ENCODE data around the gene DDX39A.

The DDX39A gene

DNA sequence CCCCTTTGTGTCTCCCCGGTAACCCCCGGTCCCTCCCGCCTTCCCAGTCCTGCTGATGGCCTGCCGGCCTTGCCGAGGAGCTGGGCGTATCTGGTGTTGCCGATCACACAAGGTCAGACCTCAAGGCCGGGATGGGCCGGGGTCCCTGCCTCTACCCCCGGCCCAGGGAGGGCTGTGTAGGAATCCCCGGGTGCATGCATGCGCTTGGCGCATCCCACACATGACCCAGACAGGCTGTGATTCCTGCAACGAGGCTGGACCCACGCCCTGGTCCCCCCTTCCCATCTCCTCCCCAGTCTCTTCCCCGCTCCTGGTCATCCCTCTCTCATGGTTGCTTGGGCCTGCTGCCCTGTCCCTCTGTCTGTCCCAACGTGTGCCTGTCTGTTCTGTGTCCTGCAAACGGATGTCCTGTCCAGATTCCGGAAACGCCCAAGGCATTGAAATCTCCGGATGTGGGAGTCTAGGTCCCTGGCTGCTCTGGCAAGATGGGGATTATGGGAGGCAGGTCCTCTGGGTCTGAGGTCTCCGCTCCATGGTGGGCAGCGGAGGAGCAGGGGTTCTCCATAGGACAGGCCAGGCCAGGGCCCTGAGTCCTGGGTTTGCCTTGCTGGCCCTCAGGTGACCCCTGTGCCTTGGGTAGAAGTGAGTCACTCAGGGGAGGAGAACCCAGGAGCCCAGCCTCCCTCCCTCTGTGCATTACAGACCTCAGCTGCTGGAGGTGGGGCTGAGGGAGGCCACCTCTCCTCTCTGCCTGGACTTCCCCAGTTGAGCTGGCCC, 15.6 kb upstream of the DDX39A start:
- no peaks in the 10 kb centered on the region for H3K9me3 ChIP-seq (ENCODE audit: control insufficient read depth, low read length)
- H3K27me3 ChIP-seq (ENCODE audit: control insufficient read depth, insufficient read depth, low read length, poor library complexity, severe bottlenecking) = peaks cover 18% of the 10 kb centered on the region
- WGBS, 2 experiments = 86 to 87% methylated on average over 23 of the region's 23 CpGs
- no peaks in the 10 kb centered on the region for H3K36me3 ChIP-seq (ENCODE audit: control insufficient read depth, insufficient read depth, low read length)
- H3K4me3 ChIP-seq (ENCODE audit: insufficient read depth, low read depth, low read length) = peak overlapping the region; percentile 48
- peaks cover 11% of the 10 kb centered on the region for H3K4me1 ChIP-seq (ENCODE audit: control insufficient read depth, insufficient read depth, low read length)
- no peak overlapping the region for H3K27ac ChIP-seq (ENCODE audit: insufficient read depth, low read depth, low read length, poor library complexity, severe bottlenecking)

DNA sequence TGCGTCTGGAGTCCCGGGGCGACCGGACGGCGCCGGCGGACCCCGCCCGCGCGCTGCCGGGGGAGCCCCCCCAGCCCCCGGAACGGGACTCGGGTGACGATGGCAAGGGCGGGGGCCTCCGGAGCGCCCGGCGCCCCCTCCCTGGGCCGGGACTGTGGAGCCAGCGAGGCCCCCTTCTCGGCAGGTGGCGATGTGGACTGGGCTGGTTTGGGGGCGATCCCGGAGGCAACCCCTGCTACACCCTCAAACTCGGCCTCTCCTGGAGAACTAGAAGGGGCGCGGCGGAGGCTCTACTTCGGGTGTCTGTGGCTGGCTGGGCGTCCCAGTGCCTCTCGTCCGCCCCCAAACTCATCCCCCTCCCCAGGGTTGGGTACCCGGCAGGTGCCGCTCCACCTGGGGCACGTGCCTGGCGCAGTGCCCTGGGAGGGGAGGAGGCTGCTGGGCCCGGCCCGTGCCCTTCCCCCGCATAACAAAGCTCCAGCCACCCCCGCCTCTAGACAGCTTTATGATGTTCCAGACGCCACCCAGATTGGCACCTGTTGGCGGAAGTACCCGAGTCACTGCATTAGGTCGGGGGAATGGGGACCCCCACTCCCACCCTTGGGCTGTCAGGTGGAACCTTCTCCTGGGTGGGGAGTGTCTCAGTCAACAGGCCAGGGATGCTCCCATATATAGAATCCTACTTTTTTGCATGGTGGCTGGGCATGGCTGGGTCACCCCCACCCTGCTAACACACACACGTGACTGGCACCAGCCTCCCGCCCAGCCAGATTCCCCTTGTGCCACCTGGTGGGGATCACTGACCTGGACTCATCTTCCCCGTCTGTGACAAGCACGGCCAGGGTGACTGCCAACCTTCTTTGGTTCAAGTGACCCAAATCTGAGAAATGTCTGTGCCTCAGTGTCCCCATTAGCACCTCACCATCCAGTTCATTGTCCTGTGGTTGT, 14.7 kb upstream of the DDX39A start:
- H3K36me3 ChIP-seq (ENCODE audit: control insufficient read depth, insufficient read depth, low read length) = no peaks in the 10 kb centered on the region
- WGBS, 2 experiments = 14% methylated on average over 52 of the region's 52 CpGs
- peaks cover 18% of the 10 kb centered on the region for H3K27me3 ChIP-seq (ENCODE audit: control insufficient read depth, insufficient read depth, low read length, poor library complexity, severe bottlenecking)
- peaks cover 11% of the 10 kb centered on the region for H3K4me1 ChIP-seq (ENCODE audit: control insufficient read depth, insufficient read depth, low read length)
- no peaks in the 10 kb centered on the region for H3K9me3 ChIP-seq (ENCODE audit: control insufficient read depth, low read length)
- peak overlapping the region; percentile 48 for H3K4me3 ChIP-seq (ENCODE audit: insufficient read depth, low read depth, low read length)
- H3K27ac ChIP-seq (ENCODE audit: insufficient read depth, low read depth, low read length, poor library complexity, severe bottlenecking) = no peak overlapping the region

DNA sequence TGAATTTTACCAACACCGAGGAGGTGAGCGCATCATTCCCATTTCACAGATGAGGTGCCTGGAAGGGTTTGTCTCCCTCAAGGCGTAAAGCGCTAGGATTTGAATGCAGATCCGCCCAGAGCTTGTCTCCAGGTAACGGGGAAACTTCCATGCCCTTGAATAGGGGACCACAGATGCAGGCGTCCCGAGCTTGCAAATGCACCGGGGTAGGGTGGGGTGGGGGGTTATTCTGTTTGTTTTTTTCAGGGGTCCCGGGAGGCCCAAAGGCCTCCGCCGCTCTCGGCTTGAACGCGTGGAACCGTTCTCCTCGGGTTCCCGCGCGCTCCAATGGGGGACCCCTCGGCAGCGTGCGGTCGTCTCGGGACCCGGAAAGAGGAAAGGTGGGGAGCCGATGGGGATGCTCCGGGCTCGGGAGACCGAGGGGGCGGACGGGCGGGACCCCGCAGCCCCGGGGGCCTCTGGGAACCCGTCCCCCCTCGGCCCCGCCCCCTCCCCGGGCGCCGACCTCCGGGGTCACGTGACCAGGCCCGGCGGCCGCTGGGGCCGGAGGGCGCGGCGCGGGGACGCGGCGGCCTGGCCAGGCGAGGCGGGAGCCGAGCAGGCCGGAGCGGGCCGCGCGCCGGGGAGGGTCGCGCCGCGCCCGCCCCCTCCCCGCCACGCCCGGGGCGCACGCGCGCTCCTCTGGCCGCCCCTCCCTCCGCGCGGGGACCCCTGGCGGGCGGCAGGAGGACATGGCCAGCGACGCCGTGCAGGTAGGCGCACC, 13.8 kb upstream of the DDX39A start, which contains the start of gene PKN1:
TSS of gene PKN1 (plus strand) at position 516 of the 763 bp plus-strand sequence. CDS start at position 732, 216 bp downstream.
- H3K4me3 ChIP-seq (ENCODE audit: insufficient read depth, low read depth, low read length) = peak within 1 kb of the TSS; percentile 58
- H3K27me3 ChIP-seq (ENCODE audit: control insufficient read depth, insufficient read depth, low read length, poor library complexity, severe bottlenecking) = peaks cover 18% of the 10 kb centered on the region
- H3K9me3 ChIP-seq (ENCODE audit: control insufficient read depth, low read length) = no peaks in the 10 kb centered on the region
- H3K4me1 ChIP-seq (ENCODE audit: control insufficient read depth, insufficient read depth, low read length) = peaks cover 11% of the 10 kb centered on the region
- H3K27ac ChIP-seq (ENCODE audit: insufficient read depth, low read depth, low read length, poor library complexity, severe bottlenecking) = no peak within 1 kb of the TSS
- no peaks in the 10 kb centered on the region for H3K36me3 ChIP-seq (ENCODE audit: control insufficient read depth, insufficient read depth, low read length)
- WGBS, 2 experiments = 2% methylated on average over 85 of the region's 85 CpGs

DNA sequence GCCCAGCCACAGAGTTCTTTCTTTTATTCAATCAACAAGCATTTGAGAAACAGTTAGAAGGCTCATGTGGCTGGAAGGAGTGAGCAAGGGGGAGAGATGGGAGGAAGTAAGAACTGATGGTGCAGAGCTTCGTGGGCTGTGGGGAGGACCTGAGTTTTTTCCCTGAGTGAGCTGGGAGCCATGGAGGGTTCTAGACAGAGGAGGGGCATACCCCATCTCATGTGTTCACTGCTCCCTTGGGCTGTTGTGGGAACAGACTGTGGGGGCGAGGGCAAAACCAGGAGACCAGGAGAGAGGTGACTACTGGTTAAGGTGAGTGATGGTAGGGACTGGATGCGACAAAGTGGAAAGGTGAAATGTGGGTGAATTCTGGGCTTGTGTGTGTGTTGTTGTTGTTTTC, 11.6 kb upstream of the DDX39A start:
- Histone ChIP-seq H3K4me3 (ENCODE audit: insufficient read depth, low read depth, low read length) (no peak overlapping the region), H3K9me3 (ENCODE audit: control insufficient read depth, low read length) (no peaks in the 10 kb centered on the region), H3K27ac (ENCODE audit: insufficient read depth, low read depth, low read length, poor library complexity, severe bottlenecking) (no peak overlapping the region), H3K36me3 (ENCODE audit: control insufficient read depth, insufficient read depth, low read length) (no peaks in the 10 kb centered on the region), H3K27me3 (ENCODE audit: control insufficient read depth, insufficient read depth, low read length, poor library complexity, severe bottlenecking) (peaks cover 18% of the 10 kb centered on the region), H3K4me1 (ENCODE audit: control insufficient read depth, insufficient read depth, low read length) (peaks cover 11% of the 10 kb centered on the region)
- 88% methylated on average over 3 of the region's 3 CpGs for WGBS, 2 experiments

DNA sequence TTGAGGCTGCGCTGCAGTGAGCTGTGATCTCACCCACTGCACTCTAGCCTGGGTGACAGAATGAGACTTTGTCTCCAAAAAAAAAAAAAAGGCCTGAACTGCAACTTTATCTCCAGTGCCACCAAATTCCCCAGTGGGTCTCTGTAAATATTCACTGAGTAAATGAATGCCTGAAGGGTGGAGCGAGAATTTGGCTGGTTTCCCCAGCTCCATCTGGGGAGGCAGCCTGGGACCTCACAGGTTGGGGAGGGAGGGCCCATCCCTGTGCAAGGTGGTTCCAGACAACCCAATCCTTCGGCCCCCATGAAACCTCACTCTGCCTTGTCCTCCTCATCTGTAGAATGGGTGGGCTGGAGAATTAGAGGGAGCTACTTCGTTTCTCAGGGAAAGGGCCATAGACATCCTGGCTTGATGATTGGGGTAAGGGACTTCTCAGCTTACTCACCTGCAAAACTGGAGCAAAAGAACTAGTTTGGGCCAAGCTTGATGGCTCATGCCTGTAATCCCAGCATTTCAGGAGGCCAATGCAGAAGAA, 9.8 kb upstream of the DDX39A start:
- whole genome bisulfite sequencing, 2 experiments = 86 to 87% methylated on average over 4 of the region's 4 CpGs
- Histone ChIP-seq H3K27ac (ENCODE audit: insufficient read depth, low read depth, low read length, poor library complexity, severe bottlenecking) (no peak overlapping the region), H3K36me3 (ENCODE audit: control insufficient read depth, insufficient read depth, low read length) (no peaks in the 10 kb centered on the region), H3K4me3 (ENCODE audit: insufficient read depth, low read depth, low read length) (no peak overlapping the region), H3K4me1 (ENCODE audit: control insufficient read depth, insufficient read depth, low read length) (peaks cover 3% of the 10 kb centered on the region), H3K27me3 (ENCODE audit: control insufficient read depth, insufficient read depth, low read length, poor library complexity, severe bottlenecking) (peaks cover 18% of the 10 kb centered on the region), H3K9me3 (ENCODE audit: control insufficient read depth, low read length) (no peaks in the 10 kb centered on the region)

DNA sequence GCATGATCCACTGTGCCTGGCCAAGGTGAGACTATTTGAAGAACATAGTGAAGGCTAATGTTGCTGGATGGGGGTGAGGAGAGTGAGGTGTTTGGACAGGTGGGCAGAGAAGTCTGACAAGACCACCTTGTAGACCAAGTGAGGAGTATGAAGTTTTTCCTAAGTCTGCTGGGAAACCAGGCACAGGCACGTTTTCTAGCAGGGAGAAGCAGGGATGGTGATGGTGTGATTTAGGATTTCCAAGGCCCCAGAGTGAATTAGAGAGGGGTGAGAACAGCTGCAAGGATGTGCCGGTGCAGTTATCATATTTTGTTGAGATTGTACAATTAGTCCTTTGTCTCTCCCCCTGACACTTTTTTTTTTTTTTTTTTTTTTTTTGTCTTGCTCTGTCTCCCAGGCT, 8.3 kb upstream of the DDX39A start:
- H3K27me3 ChIP-seq (ENCODE audit: control insufficient read depth, insufficient read depth, low read length, poor library complexity, severe bottlenecking) = peaks cover 18% of the 10 kb centered on the region
- no peak overlapping the region for H3K27ac ChIP-seq (ENCODE audit: insufficient read depth, low read depth, low read length, poor library complexity, severe bottlenecking)
- H3K4me3 ChIP-seq (ENCODE audit: insufficient read depth, low read depth, low read length) = no peak overlapping the region
- WGBS, 2 experiments = 86% methylated on average over 2 of the region's 2 CpGs
- H3K9me3 ChIP-seq (ENCODE audit: control insufficient read depth, low read length) = no peaks in the 10 kb centered on the region
- no peaks in the 10 kb centered on the region for H3K4me1 ChIP-seq (ENCODE audit: control insufficient read depth, insufficient read depth, low read length)
- no peaks in the 10 kb centered on the region for H3K36me3 ChIP-seq (ENCODE audit: control insufficient read depth, insufficient read depth, low read length)

DNA sequence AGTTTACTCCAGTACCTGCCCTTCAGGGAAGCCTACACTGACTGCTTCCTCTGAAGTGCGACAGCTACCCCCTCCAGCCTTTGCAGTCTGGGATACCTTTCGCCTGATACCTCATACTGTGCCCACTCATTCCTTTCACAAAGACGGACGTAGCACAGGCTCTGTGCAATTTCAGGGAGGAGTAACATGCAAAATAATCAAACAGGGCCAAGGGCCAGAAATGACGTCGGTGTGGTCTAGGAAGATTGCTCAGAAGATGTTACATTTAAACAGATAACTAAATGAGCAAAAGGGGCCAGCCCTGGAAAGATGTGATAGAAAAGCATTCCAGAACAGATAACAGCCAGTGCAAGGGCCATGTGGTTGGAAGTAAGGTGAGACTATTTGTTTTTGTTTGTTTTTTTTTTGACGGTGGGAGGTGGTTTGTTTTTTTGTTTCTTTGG, 6.6 kb upstream of the DDX39A start:
- 81 to 85% methylated on average over 7 of the region's 7 CpGs for WGBS, 2 experiments
- Histone ChIP-seq H3K36me3 (ENCODE audit: control insufficient read depth, insufficient read depth, low read length) (no peaks in the 10 kb centered on the region), H3K9me3 (ENCODE audit: control insufficient read depth, low read length) (no peaks in the 10 kb centered on the region), H3K4me1 (ENCODE audit: control insufficient read depth, insufficient read depth, low read length) (no peaks in the 10 kb centered on the region), H3K4me3 (ENCODE audit: insufficient read depth, low read depth, low read length) (no peak overlapping the region), H3K27me3 (ENCODE audit: control insufficient read depth, insufficient read depth, low read length, poor library complexity, severe bottlenecking) (peaks cover 4% of the 10 kb centered on the region), H3K27ac (ENCODE audit: insufficient read depth, low read depth, low read length, poor library complexity, severe bottlenecking) (no peak overlapping the region)

DNA sequence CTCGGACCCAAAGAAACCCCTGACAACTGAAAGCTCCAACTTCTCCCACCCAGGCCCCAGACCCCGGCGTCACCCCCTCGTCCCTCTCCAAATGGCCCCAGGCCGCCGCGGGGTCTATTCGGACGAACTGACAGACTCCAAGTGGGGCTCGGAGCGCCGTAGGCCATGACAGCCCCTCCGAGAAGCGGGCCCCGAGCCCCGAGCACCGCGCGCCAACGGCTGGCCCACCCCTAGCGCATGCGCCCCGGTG, 360 bp downstream of the DDX39A start:
- Histone ChIP-seq H3K36me3 (ENCODE audit: control insufficient read depth, insufficient read depth, low read length) (no peaks in the 10 kb centered on the region), H3K9me3 (ENCODE audit: control insufficient read depth, low read length) (no peaks in the 10 kb centered on the region), H3K4me3 (ENCODE audit: insufficient read depth, low read depth, low read length) (peak overlapping the region; percentile 88), H3K27me3 (ENCODE audit: control insufficient read depth, insufficient read depth, low read length, poor library complexity, severe bottlenecking) (no peaks in the 10 kb centered on the region), H3K4me1 (ENCODE audit: control insufficient read depth, insufficient read depth, low read length) (peaks cover 17% of the 10 kb centered on the region), H3K27ac (ENCODE audit: insufficient read depth, low read depth, low read length, poor library complexity, severe bottlenecking) (no peak overlapping the region)
- 0% methylated on average over 23 of the region's 23 CpGs for WGBS, 2 experiments

DNA sequence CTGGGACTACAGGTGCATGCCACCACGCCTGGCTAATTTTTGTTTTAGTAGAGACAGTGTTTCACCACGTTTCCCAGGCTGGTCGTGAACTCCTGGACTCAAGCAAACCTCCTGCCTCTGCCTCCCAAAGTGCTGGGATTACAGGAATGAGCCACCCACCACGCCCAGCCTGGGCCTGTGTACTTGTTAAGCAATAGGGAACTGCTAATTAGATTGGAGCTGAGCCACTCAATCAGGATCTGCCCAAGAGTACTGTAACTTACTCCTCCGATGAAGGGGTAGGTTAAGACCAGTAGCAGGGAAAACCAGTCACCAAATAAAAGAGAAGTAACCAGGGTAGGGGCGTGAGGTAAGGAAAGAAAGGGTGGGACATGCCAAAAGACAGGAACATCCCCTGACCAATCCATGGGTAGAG, 2.3 kb downstream of the DDX39A start:
- Histone ChIP-seq H3K4me1 (ENCODE audit: control insufficient read depth, insufficient read depth, low read length) (peaks cover 22% of the 10 kb centered on the region), H3K36me3 (ENCODE audit: control insufficient read depth, insufficient read depth, low read length) (peaks cover 12% of the 10 kb centered on the region), H3K27ac (ENCODE audit: insufficient read depth, low read depth, low read length, poor library complexity, severe bottlenecking) (no peak overlapping the region), H3K9me3 (ENCODE audit: control insufficient read depth, low read length) (no peaks in the 10 kb centered on the region), H3K27me3 (ENCODE audit: control insufficient read depth, insufficient read depth, low read length, poor library complexity, severe bottlenecking) (no peaks in the 10 kb centered on the region), H3K4me3 (ENCODE audit: insufficient read depth, low read depth, low read length) (no peak overlapping the region)
- 88 to 93% methylated on average over 6 of the region's 6 CpGs for WGBS, 2 experiments
